Measurements from ENCODE around the gene KCNJ15.

Gene KCNJ15

GRCh38 chr21:38291874-38292273 is 35.1 kb downstream of the KCNJ15 start:
- intact Hi-C loops (cut with DNase I): no loop called here
- no peak for DNase-seq

GRCh38 chr21:38293113-38293512 is 36.3 kb downstream of the KCNJ15 start:
- intact Hi-C loops (cut with DNase I): no loop called here
- no peak for DNase-seq

GRCh38 chr21:38293765-38294164 is 37.0 kb downstream of the KCNJ15 start:
- DNase-seq: no peak
- intact Hi-C loops (cut with DNase I): no loop called here

GRCh38 chr21:38294609-38295008 is 37.8 kb downstream of the KCNJ15 start:
- intact Hi-C loops (cut with DNase I): no loop called here

GRCh38 chr21:38295997-38296764 is 39.4 kb downstream of the KCNJ15 start:
- DNase-seq: no peak
- intact Hi-C loops (cut with DNase I): no loop called here

More at GRCh38 chr21:38294609-38295008, 37.8 kb downstream of the KCNJ15 start:
- no peak for DNase-seq

- intact Hi-C loops (cut with DNase I): no loop called here
- DNase-seq: peak in 1 of 42 donors; percentile 8
Observed at GRCh38 chr21:38297194-38297631, 40.4 kb downstream of the KCNJ15 start.

GRCh38 chr21:38297871-38298270 is 41.1 kb downstream of the KCNJ15 start:
- no peak for DNase-seq
- intact Hi-C loops (cut with DNase I): no loop called here

- DNase-seq: no peak
- intact Hi-C loops (cut with DNase I): no loop called here
Observed at GRCh38 chr21:38298832-38299231, 42.0 kb downstream of the KCNJ15 start.

- intact Hi-C loops (cut with DNase I): no loop called here
- DNase-seq: no peak
Observed at GRCh38 chr21:38299671-38300070, 42.9 kb downstream of the KCNJ15 start.

GRCh38 chr21:38300141-38300578 is 43.4 kb downstream of the KCNJ15 start:
- no peak for DNase-seq
- intact Hi-C loops (cut with DNase I): no loop called here

- DNase-seq: no peak
- intact Hi-C loops (cut with DNase I): no loop called here
Observed at GRCh38 chr21:38301321-38302214, 44.8 kb downstream of the KCNJ15 start.

- no peak for DNase-seq
- intact Hi-C loops (cut with DNase I): no loop called here
Observed at GRCh38 chr21:38303300-38303699, 46.5 kb downstream of the KCNJ15 start.

GRCh38 chr21:38306433-38307141 is 49.8 kb downstream of the KCNJ15 start:
- DNase-seq: no peak
- intact Hi-C loops (cut with DNase I): no loop called here

- intact Hi-C loops (cut with DNase I): no loop called here
- no peak for DNase-seq
Observed at GRCh38 chr21:38307771-38308531, 51.2 kb downstream of the KCNJ15 start.

- DNase-seq: no peak
- intact Hi-C loops (cut with DNase I): no loop called here
Observed at GRCh38 chr21:38308532-38309119, 51.8 kb downstream of the KCNJ15 start.

GRCh38 chr21:38310646-38311485 is 54.1 kb downstream of the KCNJ15 start:
- no peak for DNase-seq
- intact Hi-C loops (cut with DNase I): no loop called here

- no peak for DNase-seq
- intact Hi-C loops (cut with DNase I): no loop called here
Observed at GRCh38 chr21:38311765-38312164, 55.0 kb downstream of the KCNJ15 start.

GRCh38 chr21:38312822-38313221 is 56.0 kb downstream of the KCNJ15 start:
- DNase-seq: no peak
- intact Hi-C loops (cut with DNase I): no loop called here

Data from head of caudate nucleus (tissue), 42 donors.